ENCODE measurements around the gene DIDO1. TPM values are rescaled to one million over a fixed set of nuclear protein-coding genes. Genes with fewer than 3 reads are reported as not detected.
A peak's percentile ranks its signal among the peaks of the same experiment; 100 is the strongest.

Gene DIDO1
- total and polyA plus RNA-seq, 2 donors (not counting 1 experiment from before 2014, with no cell fraction given), result 57.6 to 124 TPM

DNA sequence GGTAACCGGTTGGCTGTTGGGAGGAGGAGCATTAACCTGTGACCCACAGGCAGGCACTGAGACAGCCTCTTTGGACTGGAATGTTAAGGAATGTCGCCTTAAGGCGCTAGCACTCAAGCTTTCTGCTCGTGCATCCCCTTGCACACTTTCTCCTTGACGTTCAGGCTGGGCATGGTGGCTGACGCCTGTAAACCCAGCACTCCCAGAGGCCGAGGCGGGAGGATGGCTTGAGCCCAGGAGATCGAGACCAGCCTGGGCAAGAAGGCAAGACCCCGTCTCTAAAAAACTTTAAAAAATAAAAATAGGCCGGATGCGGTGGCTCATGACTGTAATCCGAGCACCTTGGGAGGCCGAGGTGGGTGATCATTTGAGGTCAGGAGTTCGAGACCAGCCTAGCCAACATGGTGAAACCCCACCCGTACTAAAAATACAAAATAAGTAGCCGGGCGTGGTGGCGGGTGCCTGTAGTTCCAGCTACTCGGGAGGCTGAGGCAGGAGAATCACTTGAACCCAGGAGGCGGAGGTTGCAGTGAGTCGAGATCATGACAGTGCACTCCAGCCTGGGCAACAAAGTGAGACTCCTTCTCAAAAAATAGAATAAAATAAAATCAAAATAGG, 9.8 kb upstream of the DIDO1 start:
- Histone ChIP-seq H2AFZ (ENCODE audit: insufficient read depth, low read depth, low read length, poor library complexity, severe bottlenecking) (no peak overlapping the region), H3K4me3 (ENCODE audit: control extremely low read depth in 1 of 5, extremely low read depth in 1 of 5, insufficient read depth in 1 of 5, low read depth in 2 of 5, low read length in 4 of 5) (no peak overlapping the region), H3K36me3 (replicated peaks in 1 of 2; ENCODE audit: control extremely low read depth in 1 of 2, control insufficient read depth in 1 of 2, extremely low read depth in 1 of 2, insufficient read depth in 2 of 2, low read length in 1 of 2) (peaks cover 0 to 19% of the 10 kb centered on the region in 2 experiments), H3K9me3 (ENCODE audit: control extremely low read depth in 1 of 3, control insufficient read depth in 2 of 3, insufficient read depth in 1 of 3, low read length in 2 of 3) (no peaks in the 10 kb centered on the region), H3K4me2 (replicated peaks; ENCODE audit: low read depth, low read length, poor library complexity, severe bottlenecking) (peak overlapping the region; percentile 24), H3K79me2 (ENCODE audit: control insufficient read depth, insufficient read depth, low read length) (peaks cover 96% of the 10 kb centered on the region), H3K27ac (ENCODE audit: low read length in 2 of 2) (no peak overlapping the region), H3K4me1 (ENCODE audit: control insufficient read depth in 2 of 2, insufficient read depth in 2 of 2, low read length in 2 of 2) (peaks cover 26 to 48% of the 10 kb centered on the region in 2 donors), H3K27me3 (replicated peaks in 1 of 4; ENCODE audit: control extremely low read depth in 1 of 4, control insufficient read depth in 3 of 4, insufficient read depth in 4 of 4, low read length in 3 of 4) (no peaks in the 10 kb centered on the region), H4K20me1 (ENCODE audit: control insufficient read depth, insufficient read depth, low read length, poor library complexity, severe bottlenecking) (peaks cover 57% of the 10 kb centered on the region), H3K9ac (ENCODE audit: low read length) (no peak overlapping the region)
- H3K27me3 Mint-ChIP-seq, result no peaks in the 10 kb centered on the region
- peaks cover 39% of the 10 kb centered on the region for H3K4me1 Mint-ChIP-seq
- no peaks in the 10 kb centered on the region for H3K9me3 Mint-ChIP-seq (ENCODE audit: insufficient read depth)
- over 99% methylated on average over 15 of the region's 22 CpGs for WGBS (ENCODE audit: insufficient coverage)
- no peak for DNase-seq
- ChIA-PET POLR2A (interaction anchor here (1.2 to 2.8 kb wide), 3 partner anchors 9 to 18 kb away, joined by 3 to 42 read pairs (median 24); partner anchors contain the start of gene DIDO1), CTCF (interaction anchor here (0.8 to 2.5 kb wide), 5 partner anchors 19 to 37 kb away, joined by 3 to 12 read pairs (median 3); no protein-coding TSS in a partner anchor)
- TF ChIP-seq, protein P1, sequence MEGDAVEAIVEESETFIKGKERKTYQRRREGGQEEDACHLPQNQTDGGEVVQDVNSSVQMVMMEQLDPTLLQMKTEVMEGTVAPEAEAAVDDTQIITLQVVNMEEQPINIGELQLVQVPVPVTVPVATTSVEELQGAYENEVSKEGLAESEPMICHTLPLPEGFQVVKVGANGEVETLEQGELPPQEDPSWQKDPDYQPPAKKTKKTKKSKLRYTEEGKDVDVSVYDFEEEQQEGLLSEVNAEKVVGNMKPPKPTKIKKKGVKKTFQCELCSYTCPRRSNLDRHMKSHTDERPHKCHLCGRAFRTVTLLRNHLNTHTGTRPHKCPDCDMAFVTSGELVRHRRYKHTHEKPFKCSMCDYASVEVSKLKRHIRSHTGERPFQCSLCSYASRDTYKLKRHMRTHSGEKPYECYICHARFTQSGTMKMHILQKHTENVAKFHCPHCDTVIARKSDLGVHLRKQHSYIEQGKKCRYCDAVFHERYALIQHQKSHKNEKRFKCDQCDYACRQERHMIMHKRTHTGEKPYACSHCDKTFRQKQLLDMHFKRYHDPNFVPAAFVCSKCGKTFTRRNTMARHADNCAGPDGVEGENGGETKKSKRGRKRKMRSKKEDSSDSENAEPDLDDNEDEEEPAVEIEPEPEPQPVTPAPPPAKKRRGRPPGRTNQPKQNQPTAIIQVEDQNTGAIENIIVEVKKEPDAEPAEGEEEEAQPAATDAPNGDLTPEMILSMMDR (IDR thresholded peaks at IDR 0.05), result no peak
- no peak for TF ChIP-seq EZH2 (IDR thresholded peaks at IDR 0.05; ENCODE audit: borderline replicate concordance, insufficient read depth, low read depth, low read length, poor library complexity, severe bottlenecking)
- no peak for ATAC-seq (ENCODE audit: low read depth)
- intact Hi-C loops (cut with micrococcal nuclease), result loop anchor here (5.0 kb wide), 1 partner anchor 529 kb away; the partner anchor contains the start of gene CABLES2
- H3K27ac Mint-ChIP-seq, result no peak overlapping the region
- no peak overlapping the region for H3K4me3 Mint-ChIP-seq

Measured in B cell (primary cell).